ENCODE measurements around the gene CLMN.
"Not testable (repeated sequence)": the region's sequence is repeated elsewhere in the genome, so short reads cannot be mapped to it uniquely, and the experiment has no call there.

CLMN gene

GRCh38 chr14:95157327-95158189 is 162.2 kb downstream of the CLMN start, which contains the start of gene DICER1:
DICER1 (minus strand) TSS chr14:95157529; CDS start chr14:95133458, 24,071 bp downstream.
- peak; percentile 82 to 83 for DNase-seq (ENCODE audit: low read depth in 2 of 2)

DNA sequence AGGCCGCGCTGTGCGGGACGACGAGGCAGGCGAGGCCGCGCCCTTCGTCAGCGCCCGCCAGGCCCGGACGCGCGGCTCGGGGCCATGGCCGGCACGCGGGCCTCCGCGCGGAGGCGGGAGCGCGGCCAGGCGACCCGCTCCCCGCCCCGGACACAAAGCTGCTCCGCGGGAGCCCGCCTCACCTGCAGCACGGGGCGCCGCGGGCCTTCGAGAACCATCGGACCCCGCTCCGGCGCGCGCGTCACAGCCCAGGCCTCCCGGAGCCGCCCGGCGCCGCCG is 162.7 kb downstream of the CLMN start:
- DNase-seq (ENCODE audit: low read depth in 2 of 2), result no peak

DNA sequence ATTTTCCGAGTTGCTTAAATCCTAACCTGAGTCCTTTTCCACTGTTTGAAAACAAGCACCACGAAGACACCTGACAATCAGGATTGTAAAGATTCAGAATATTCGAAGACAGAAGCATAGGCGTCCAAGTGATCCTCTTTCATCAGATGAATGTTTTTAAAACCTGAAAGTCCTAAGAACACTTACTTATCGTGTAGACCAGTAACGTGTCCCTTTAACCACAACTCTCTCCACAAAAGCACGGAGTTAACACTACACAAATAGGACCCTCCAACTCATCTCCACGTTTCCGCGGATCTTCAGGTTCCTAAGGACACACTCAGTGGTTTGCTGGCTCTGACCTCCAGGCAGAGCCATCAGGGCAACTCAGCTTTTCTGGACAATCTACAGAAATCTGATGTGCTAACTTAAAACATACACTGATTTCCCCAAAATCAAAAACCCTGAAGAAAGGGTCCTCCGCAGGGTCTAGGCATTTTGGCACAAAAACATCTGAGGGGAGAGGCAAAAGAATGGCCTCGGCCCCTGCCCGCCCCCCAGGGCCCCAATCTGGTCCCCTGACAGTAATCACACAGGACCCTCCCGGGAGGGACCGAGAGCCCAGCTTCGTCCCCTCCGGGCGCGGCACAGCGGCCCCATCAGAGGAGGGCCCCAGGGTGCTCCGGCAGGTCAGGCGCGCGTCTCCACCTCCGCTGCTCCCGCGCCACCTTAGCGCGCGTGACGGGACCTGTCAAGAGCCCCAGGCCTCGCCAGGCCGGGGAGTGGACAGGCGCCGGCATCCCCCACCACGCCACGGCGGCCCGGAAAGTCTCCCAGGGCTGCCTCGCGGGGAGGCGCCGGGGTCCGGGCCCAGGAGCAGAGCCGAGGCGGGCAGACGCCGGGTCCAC is 163.3 kb downstream of the CLMN start:
- no peak for DNase-seq (ENCODE audit: low read depth in 2 of 2)

DNA sequence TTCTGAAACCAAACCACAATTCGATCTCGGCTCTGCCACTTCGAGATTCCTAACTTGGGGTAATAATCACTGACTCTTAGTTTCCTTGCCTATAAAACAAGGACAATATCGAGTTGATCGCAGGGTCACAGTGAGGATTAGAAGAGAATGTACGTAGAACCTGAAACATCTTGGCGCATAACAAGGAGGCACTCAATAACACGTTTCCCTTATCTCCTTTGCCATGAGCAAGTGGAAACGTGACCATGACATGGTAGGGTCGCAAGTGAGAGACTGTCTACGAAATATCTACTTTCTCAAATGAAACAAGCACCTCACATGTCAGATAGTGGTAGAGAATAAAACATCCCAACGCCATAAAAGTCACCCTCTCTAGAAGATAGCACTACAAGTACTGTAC is 164.7 kb downstream of the CLMN start:
- DNase-seq (ENCODE audit: low read depth in 2 of 2), result no peak

DNA sequence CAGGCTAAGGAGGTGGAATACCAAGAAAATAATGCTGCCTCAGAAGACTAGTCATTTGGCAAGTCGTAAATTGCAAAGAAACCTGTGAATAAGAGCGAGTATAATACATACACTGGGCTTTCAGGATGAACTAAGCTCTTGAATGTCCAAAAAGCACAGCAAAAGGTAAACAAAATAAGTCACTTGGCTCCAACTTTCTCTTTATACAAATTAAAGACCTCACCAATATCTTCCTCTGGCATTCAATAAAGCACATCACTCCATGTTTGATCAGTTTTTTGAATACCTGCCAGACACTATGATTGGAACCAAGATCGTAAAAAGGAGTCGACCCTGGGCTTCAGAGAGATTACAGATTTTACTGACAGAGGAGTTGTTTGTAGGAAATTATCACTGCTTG is 165.8 kb downstream of the CLMN start:
- no peak for DNase-seq (ENCODE audit: low read depth in 2 of 2)

GRCh38 chr14:95151561-95151960 is 168.1 kb downstream of the CLMN start:
- DNase-seq (ENCODE audit: low read depth in 2 of 2), result no peak

DNA sequence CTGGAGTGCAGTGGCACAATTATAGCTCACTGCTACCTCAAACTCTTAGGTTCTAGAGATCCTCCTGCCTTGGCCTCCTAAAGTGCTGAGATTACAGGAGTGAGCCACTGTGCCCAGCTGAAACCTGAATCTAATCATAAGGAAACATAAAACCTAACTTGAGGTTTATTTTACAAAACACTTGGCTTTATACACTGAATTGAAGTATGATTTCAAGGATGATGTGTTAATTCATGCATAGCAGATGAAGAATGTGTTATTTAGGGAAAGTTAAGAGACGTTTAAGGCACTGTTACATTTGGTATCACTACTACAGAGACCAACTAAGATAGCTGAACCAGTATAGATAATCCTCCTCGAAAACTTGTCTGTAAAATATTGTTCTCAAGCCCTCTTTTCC is 168.8 kb downstream of the CLMN start:
- DNase-seq (ENCODE audit: low read depth in 2 of 2), result no peak

- DNase-seq (ENCODE audit: low read depth in 2 of 2), result no peak
Observed at GRCh38 chr14:95149441-95149840, 170.3 kb downstream of the CLMN start.

- no peak for DNase-seq (ENCODE audit: low read depth in 2 of 2)
Observed at GRCh38 chr14:95147597-95147996, 172.1 kb downstream of the CLMN start.

GRCh38 chr14:95146079-95146771 is 173.5 kb downstream of the CLMN start:
- DNase-seq (ENCODE audit: low read depth in 2 of 2), result no peak

- DNase-seq (ENCODE audit: low read depth in 2 of 2), result no peak
Observed at GRCh38 chr14:95144849-95145248, 174.9 kb downstream of the CLMN start.

GRCh38 chr14:95143808-95144620 is 175.7 kb downstream of the CLMN start:
- DNase-seq (ENCODE audit: low read depth in 2 of 2), result no peak

- DNase-seq (ENCODE audit: low read depth in 2 of 2), result no peak
Observed at GRCh38 chr14:95142208-95142607, 177.5 kb downstream of the CLMN start.

- no peak for DNase-seq (ENCODE audit: low read depth in 2 of 2)
Observed at GRCh38 chr14:95141684-95142083, 178.0 kb downstream of the CLMN start.

DNA sequence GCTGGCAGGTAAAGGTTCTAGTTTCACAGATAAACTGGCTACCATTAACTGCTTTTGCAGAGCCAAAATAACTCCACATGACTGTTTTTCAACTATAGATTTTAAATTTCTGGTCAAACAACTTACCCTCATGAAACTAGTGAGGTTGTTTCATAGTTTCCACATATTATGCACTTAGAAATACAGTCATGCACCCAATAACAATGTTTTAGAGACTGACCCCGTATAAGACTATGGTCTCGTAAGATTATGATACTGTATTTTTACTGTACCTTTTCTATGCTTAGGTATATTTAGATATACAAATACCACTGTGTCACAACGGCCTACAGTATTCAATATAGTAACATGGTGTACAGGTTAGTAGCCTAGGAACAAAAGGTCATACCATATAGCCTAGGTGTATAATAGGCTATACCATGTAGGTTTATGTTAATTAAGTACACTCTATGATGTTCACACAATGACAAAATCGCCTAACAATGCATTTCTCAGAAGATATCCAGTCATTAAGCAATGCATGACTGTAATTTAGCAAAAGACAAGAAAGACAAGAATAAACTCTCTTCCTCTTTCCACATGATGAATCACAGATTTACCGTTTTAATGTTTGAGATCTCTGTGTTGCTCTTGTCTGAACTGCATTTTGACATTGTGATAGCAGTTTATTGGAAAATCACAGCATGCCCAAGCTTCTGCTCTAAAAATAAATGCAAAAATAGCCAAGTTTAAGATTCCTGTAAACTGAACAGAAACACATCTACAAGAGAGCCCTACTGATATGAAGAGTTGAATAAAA is 179.4 kb downstream of the CLMN start:
- no peak for DNase-seq (ENCODE audit: low read depth in 2 of 2)

GRCh38 chr14:95138876-95139275 is 180.8 kb downstream of the CLMN start:
- DNase-seq (ENCODE audit: low read depth in 2 of 2), result no peak

DNA sequence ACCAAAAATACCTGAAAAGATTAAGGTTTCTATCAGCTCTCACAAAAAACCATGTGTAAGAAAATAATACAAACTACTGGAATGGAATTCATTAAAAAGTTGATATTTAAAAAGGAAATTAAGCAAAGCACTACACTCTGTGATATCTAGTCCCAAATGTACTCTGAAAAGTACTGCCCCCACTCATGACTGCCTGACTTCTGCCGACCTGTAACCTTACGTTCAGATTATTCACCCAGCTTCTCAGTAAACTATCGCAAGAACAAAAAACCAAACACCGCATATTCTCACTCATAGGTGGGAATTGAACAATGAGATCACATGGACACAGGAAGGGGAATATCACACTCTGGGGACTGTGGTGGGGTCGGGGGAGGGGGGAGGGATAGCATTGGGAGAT is 181.3 kb downstream of the CLMN start:
- DNase-seq (ENCODE audit: low read depth in 2 of 2), result not testable (repeated sequence)

GRCh38 chr14:95137804-95138167 is 181.9 kb downstream of the CLMN start:
- no peak for DNase-seq (ENCODE audit: low read depth in 2 of 2)

GRCh38 chr14:95137164-95137803 is 182.4 kb downstream of the CLMN start:
- no peak for DNase-seq (ENCODE audit: low read depth in 2 of 2)

DNA sequence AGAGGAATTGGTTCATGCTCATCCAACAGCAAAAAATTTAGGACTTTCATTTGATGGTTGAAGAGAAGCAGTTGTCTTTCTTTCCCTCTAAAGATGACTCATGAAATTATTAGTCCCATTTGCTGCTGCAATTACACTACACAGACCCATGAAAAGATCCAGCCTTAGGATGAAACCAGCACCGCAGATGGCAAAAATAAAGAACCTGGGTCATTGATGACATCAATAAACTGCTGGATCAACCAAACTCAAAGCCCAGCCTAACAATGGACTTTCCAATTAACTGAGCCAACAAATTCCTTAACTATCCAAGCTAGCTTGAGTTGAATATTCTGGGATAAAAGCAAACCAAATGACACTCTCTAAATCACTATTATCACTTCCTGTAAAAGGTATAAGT is 183.1 kb downstream of the CLMN start:
- DNase-seq (ENCODE audit: low read depth in 2 of 2), result no peak

Measured in fibroblast of skin of left biceps (primary cell).